Measurements from ENCODE around the gene RECQL.

Gene RECQL

DNA sequence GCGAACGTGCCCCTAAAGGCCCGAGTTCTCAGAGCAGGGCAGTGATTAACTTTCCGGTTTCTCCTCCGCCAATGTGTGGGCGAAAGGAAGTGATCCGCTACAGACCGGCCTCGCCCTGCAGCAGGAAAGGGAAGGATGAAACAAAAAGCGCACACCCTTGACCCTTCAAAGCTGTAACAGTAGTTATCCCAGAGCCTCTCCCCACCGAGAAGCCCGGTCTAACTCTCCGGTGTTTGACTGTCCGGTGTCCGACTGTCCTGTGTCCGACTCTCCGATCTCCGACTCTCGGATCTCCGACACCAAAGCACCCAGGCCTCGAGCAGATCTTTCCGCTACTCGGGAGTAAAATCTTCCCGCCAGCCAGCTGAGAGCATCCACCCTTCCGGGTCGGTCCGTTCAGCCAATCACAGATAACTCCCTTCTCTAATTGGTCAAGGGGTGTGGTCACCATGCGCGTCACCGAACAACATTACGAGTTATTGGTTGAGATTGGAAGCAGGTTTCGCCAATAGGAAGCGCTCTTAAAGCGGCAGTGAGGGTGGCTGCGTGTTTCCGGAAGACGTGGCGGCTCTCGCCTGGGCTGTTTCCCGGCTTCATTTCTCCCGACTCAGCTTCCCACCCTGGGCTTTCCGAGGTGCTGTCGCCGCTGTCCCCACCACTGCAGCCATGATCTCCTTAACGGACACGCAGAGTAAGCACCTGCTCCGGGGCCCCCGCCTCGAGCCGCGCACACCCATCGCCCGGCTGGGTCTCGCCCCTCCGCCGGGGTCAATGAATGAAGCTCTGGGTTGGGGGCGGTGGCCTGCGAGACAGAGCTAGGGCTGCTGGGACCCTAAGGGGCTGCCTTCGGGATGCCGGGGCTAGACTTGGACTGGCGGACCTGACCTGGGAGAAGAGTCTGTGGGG, at the start of gene RECQL, which contains the start of gene GOLT1B:
Gene RECQL (minus strand): TSS at position 378 of the 906 bp plus-strand sequence. CDS start 2,065 bp downstream, outside the sequence.
Gene GOLT1B (plus strand): TSS at position 532 of the 906 bp plus-strand sequence. CDS start 135 bp downstream, at position 667.
- peak; percentile 92 for DNase-seq

- peak; percentile 17 for DNase-seq
Observed at GRCh38 chr12:21547437-21547836, 46.0 kb upstream of the RECQL start.

DNA sequence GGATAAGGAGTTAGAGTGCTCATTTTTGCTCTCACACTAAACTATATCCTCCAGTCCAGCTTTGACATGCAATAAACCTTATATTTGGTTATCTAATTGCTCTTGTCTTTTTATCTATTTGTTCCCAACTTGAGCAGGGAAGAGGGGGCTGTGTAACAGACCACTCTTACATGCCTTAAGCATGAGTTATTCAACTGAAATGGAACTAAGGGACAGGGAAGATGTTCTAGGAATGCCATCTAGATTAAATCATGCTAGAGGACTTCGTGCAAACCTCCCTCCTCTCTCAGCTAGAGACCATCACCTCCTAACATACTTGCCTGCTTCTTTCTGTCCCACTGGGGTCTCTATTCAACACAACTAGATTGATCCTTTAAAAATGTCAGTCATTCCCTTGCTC, 45.3 kb upstream of the RECQL start:
- DNase-seq: no peak

DNA sequence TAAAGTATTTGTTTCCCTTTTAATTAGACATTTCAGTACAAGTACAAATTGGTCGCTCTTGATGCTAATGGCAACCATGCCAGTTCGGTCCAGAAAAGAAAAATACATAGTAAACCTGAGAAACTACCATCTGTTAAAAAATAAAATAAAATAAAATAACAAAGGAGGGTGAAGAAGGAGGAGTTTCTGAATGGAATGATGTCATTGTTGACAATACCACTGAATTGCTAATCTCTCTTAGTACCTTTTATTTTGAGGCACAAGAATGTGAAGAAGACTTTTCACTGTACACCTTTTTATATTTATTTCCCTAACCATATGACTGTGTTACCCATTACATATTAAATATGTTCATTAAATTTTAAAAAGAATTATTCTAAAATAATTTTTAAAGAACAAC, 44.1 kb upstream of the RECQL start:
- no peak for DNase-seq

DNA sequence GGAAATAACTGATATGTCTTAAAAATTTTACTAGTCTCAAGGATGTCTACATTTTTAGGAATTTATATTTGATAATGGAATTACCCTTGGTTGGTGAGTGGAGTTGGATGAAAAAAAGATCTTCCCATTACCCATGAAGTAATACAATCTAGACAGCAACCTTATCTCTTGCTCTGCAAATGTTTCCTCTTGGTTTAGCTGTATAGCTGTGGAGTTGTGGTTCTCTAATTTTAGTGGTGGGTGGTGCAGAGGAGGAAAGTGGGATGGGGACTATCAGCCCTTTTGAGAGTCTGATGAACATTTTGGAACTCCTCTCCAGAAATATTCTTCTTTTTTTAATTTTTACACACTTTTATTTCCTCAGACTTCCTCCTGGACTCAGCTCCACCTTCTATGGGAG, 41.7 kb upstream of the RECQL start:
- no peak for DNase-seq

DNA sequence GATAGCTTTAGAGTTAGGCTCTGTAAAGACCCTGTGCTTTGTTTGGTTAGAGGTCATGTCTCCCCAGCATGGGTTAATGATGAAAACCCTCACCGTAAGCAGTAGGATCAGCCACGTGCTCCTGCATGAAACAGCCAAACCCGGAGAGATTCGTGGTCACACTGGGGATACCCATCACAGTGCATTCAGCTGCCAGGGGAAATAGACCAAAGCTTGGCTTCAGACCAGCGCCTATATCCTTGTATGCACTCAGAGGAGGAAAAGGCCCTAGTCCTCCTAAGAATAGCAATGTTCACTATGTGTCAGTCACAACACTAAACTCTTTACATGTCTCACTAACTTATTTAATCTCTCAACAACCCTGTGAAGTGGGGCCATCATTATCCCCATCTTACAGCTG, 41.0 kb upstream of the RECQL start:
- no peak for DNase-seq

DNA sequence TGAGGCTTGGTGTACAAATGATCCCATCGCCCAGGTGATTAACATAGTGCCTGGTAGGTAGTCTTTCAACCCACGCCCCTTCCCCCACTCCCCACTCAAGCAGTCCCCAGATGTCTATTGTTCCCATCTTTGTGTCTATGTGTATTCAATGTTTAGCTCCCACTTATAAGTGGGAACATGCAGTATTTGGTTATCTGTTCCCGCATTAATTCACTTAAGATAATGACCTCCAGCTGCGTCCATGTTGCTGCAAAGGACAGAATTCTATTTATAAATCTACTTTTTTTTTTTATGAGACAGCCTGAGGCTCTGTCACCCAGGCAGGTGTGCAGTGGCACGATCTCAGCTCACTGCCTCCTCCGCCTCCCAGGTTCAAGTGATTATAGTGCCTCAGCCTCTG, 40.3 kb upstream of the RECQL start:
- no peak for DNase-seq

- no peak for DNase-seq
Observed at GRCh38 chr12:21539797-21540196, 38.4 kb upstream of the RECQL start.

GRCh38 chr12:21538061-21538653, 36.7 kb upstream of the RECQL start:
- no peak for DNase-seq

DNA sequence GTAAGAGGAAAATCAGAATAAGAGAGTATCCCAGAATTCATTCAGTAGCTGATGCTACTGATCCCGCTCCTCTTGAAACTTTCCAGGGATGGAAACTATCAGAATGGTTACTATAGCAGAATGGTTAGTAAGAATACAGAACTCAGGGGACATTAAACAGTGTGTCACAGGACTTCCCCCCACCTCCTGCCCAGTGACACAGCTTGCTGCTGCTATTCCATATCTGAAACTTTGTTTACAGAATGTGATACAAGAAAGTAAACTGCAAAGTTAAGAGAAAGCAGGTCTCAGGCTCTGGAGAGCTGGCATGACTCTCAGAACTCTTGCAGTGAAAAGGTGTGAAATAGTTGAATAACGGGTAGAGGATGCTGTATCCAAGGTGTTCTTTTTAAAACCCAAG, 28.0 kb upstream of the RECQL start:
- DNase-seq: no peak

GRCh38 chr12:21528953-21529352, 27.5 kb upstream of the RECQL start:
- DNase-seq: no peak

DNA sequence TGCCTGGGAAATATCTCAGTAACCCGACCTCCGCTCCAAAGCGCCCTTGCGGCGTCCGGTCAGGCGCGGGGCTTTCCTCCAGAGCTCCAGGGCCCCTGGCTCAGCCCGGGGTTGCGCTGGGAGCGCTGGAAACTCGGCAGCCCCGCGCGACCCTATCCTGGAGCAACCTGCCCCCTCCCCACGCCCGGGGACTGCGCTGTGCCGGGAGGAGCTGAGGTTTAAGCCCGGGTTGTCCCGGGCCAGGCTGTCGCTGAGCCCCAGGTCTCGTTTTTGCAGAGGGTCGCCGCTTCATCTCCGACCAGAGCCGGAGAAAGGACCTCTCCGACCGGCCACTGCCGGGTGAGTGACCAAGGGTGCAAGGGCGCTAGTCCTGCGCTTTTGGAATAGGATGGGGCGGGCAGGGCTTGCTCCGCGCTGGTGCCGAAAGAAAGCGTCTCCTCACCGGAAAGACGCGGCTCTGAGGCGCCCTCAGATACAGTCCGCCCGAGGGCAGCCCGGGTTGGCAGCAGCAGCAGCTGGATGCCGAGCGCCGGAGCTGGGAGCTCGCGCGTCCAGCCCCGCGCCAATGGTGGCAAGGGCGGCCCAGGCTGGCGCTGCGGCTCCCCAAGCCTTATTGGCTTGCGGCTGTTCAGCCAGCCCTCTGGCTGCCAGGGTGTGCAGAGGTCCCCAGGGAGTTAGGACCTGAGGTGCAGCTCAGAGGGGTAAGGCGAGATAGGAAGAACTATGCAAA, 26.2 kb upstream of the RECQL start:
- peak; percentile 58 for DNase-seq

DNA sequence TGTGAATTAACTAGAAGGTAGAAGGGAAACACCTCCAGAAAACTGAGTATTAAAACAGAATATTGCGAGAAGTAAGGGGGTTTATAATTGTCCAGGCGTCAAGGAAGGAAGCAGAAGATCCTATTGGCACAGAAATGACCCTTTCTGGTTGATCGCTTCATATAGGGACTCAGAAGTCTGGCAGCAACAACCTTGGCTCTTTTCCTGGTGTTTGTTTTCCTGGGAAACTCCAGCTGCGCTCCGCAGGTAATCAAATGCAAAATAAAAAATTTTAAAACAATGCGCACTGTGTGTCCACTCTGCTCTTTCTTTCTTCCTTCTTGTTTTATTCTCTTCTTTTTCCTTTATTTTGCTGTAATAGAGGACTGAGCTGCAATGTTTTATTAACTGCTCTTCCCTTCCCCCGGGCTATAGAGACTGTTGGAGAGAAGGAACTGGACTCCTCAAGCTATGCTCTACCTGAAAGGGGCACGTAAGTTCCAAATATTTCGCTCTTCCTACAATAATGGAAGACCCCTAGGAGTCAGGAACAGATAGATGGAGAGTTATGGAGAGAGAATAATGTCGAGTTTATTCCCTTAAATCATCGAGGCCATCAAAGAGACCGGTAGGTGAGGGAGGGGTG, 25.4 kb upstream of the RECQL start:
- DNase-seq: no peak

DNA sequence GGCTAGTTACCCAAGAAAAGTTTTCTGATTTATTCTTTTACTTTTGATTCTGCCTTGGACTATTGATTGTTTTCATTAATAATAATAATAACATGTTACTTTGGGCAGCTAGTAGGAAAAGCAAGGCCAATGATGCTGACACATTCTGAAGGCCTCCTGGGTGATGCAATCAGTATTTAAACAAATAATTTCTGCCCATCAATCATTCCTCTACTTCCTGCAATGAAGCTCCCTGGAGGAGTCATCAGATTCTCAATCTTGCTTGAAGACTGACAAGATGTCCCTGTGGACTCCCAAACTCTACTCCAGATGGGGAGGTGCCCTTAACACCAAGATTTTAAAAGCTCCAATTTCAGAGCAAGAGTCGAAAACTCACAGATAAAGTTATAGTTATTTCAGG, 24.6 kb upstream of the RECQL start, which contains the start of gene SPX:
Gene SPX (plus strand): TSS at position 244 of the 400 bp plus-strand sequence. CDS start 177 bp downstream, outside the sequence.
- DNase-seq: no peak

DNA sequence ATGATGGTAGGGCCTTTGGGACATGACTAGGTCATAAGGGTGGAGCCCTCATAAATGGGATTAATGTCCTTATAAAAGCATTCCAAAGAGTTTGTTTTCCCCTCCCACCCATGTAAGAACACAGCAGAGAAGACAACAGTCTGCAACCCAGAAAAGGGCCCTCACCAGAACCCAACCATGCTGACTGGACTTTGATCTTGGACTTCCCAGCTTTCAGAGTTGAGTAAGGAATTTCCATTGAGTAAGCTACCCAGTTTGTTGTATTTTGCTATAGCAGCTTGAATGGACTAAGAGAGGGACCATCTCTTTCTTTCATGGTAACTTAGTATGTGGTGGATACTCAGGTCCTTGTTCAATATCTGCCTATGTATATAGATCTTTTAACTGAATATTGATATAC, 21.7 kb upstream of the RECQL start:
- DNase-seq: no peak

DNA sequence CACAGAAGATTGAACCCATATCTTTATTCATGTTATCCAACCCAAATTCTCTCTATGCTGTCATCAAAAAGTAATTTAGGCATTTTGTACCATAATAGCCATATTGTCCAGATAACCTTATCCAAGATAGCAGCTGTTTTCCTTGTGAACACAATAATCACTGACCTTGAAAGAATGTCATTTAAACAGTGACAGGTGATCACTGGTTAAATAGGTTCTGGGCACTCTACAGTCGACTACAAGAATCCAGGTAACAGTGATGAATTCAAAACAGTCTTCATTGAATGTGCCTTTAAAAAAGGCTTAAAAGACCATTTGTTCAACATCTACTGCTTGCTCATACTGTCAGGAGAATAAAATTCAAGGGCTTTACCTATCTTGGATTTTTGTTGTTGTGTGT, 20.1 kb upstream of the RECQL start:
- DNase-seq: no peak

DNA sequence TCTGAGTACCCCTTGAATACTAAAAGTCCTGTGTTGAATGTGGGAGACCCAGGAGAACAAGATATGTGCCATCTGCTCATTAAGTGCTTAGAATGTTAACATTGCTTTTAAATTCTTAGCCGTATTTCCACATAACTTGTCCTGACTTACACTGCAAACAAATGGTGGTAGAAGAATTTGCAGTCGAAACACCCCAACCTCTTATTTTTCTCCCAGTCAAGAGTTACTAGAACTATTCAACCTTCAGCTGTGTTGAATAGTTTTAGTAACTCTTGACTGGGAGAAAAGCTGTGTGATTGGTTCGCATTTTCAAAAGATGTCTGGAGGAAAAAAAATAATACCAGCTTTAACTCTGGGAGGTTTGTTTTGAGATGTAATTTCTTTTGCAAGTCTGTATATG, 17.0 kb upstream of the RECQL start:
- DNase-seq: no peak

DNA sequence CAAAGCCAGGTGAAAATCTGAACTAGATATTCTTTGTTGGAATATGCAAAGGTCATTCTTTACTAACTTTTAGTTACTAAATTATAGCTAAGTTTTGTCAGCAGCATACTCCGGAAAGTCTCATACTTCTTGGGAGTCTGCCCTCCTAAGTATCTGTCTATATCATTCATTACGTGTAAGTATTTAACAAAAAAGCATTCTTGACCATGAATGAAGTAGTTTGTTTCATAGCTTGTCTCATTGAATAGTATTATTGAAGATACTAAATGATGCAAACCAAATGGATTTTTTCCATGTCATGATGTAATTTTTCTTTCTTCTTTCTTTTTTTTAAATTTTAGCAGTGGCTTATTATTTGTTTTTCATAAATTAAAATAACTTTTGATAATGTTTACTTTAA, 14.8 kb upstream of the RECQL start:
- no peak for DNase-seq

DNA sequence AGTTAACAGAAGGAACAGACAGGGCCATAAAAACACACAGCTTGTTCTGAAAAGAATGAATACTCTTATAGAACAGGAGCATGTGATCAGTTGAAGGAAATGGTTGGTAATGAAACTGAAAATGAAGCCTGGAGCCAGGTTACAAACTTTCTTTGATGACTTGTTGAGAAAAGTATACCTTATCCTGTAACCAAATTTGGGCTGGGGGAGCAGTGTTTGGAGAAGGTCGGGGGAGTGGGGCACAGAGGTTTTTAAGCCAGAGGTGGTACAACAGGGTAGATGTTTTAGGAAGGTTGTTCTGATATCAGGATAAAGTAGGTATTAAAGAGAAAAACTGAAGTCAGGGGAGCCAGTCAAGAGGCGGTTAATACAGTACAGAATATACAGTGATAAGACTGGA, 8.3 kb upstream of the RECQL start:
- peak; percentile 9 for DNase-seq

- DNase-seq: no peak
Observed at GRCh38 chr12:21507849-21508248, 6.4 kb upstream of the RECQL start.

GRCh38 chr12:21505888-21506287, 4.5 kb upstream of the RECQL start:
- DNase-seq: no peak

DNA sequence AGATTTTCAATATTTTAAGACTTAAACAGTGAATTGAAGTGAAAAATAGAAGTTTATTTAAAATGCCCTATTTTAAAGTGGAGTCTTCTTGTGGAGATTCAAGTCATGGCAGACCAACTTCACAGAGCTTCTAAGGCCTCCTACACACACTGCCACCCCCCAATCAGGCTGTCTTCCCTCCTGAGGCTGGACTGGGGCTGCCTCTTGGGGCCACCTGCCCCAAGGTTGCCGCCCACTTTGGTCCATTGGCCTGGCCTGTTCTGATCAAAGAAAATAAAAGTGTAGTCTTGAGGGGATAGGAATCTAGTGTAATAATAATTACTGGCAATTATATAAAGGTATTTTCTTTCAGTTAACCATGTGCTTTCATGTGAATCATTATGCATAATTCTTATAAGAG, 1.4 kb upstream of the RECQL start:
- no peak for DNase-seq

DNA sequence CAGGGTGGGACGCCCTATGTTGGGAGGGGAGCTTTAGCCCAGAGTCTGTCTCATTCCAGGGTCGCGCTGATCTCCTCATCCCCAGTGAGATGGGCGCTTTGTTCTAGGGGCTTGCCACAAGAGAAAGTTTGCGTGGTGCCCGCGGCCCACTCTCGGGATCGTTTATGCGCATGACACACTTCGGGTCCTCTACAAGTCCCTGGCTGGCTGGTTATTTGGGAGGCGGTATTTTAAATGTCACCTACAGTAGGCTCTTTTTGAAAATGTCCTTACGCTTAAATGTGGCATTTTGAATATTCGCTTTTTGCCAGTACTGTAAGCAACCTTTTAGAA, 695 bp upstream of the RECQL start:
- DNase-seq: peak; percentile 52

Measured in stimulated activated CD4-positive, alpha-beta T cell treated with anti-CD3 and anti-CD28 coated beads, Interleukin-4, amount 100 ng/mL, for 24 hours (primary cell).